HCT116 (cell line): ENCODE results near the gene TRIP10. TPM values are rescaled to one million over a fixed set of nuclear protein-coding genes. Genes with fewer than 3 reads are reported as not detected.

Experiments
- ATAC-seq: fragments of 200-7000 bp; cut with Tn5 transposase; 2 replicates; pipeline ENCODE4 v1.9.1; 2020; ENCODE audit warnings: mild to moderate bottlenecking, moderate library complexity
- BruUV-seq: library from RNA; stranded (reverse); fragments of 400-500 nt; replicated peaks from 2 replicates; lab custom pipeline; 2021; lab: Mats Ljungman, UMichigan
- CTCF ChIA-PET: fragments of 300-600 bp; sonication (Branson Sonifier 250); formaldehyde crosslinking; loops from one replicate; lab custom pipeline; 2021; ENCODE audit warnings: antibody characterized with exemption; lab: Charles Lee
- POLR2A ChIA-PET: fragments of 300-600, 350-600 bp; sonication (Branson Sonifier 250); formaldehyde crosslinking; loops from one replicate; lab custom pipeline; 2021; ENCODE audit warnings: antibody characterized with exemption; lab: Charles Lee
- RAD21 ChIA-PET, 2 experiments: fragments of 300-600 bp; sonication (Branson Sonifier 250); formaldehyde crosslinking; loops; one replicate each; lab custom pipeline; 2023; ENCODE audit warnings: low total read pairs in 2 of 2; ENCODE audit not compliant: uncharacterized antibody in 2 of 2, unreplicated experiment in 2 of 2, low non-redundant PET in 1 of 2; lab: Charles Lee
- DNase-seq: peaks from one replicate; pipeline ENCODE4 v3.0.0-alpha.2; 2010; ENCODE audit warnings: low read depth, low spot score
- H2AFZ ChIP-seq: fragments of 200-600 bp; shearing (Covaris generic), sonication (generic); 2 replicates; pipeline ENCODE4 v1.6.1; 2017; ENCODE audit warnings: low read depth, mixed run types, mixed read lengths, antibody characterized with exemption, low read length; ENCODE audit not compliant: poor library complexity, severe bottlenecking
- H3K27ac ChIP-seq: 2 replicates; pipeline ENCODE4 v1.5.1; 2012; ENCODE audit warnings: low read depth, low read length
- H3K27me3 ChIP-seq: fragments of 200-600 bp; sonication (generic); 2 replicates; pipeline ENCODE4 v1.6.1; 2016; ENCODE audit warnings: mixed run types, low read length, mixed read lengths; ENCODE audit not compliant: insufficient read depth
- H3K36me3 ChIP-seq, 2 experiments: fragments of 200-500 bp in 1 of 2; fragments of 200-600 bp in 1 of 2; sonication (Bioruptor generic) in 1 of 2; sonication (generic) in 1 of 2; 2 replicates each; pipeline versions ENCODE4 v1.5.1 to v1.6.1; 2014 to 2016; ENCODE audit warnings: low read length in 2 of 2, inconsistent platforms in 1 of 2, mixed read lengths in 1 of 2, mixed run types in 1 of 2; ENCODE audit not compliant: insufficient read depth in 2 of 2, control insufficient read depth in 1 of 2
- H3K4me1 ChIP-seq, 2 experiments: fragments of 200-600 bp in 1 of 2; sonication (generic) in 1 of 2; 2 replicates each; pipeline versions ENCODE4 v1.5.1 to v1.6.1; 2012 to 2017; ENCODE audit warnings: low read length in 2 of 2, inconsistent platforms in 1 of 2, mild to moderate bottlenecking in 1 of 2, mixed read lengths in 1 of 2, mixed run types in 1 of 2, moderate library complexity in 1 of 2; ENCODE audit not compliant: insufficient read depth in 2 of 2, control insufficient read depth in 1 of 2
- H3K4me2 ChIP-seq: fragments of 200-600 bp; sonication (generic); 2 replicates; pipeline ENCODE4 v1.6.1; 2017; ENCODE audit warnings: mixed run types, low read length, mixed read lengths
- H3K4me3 ChIP-seq, 2 experiments: fragments of 200-600 bp in 1 of 2; sonication (generic) in 1 of 2; replicated peaks in 1 of 2; 2 replicates each; pipeline ENCODE4 v1.5.1; 2011 to 2016; ENCODE audit warnings: low read length in 2 of 2, control low read depth in 1 of 2, low read depth in 1 of 2, mild to moderate bottlenecking in 1 of 2, mixed read lengths in 1 of 2, mixed run types in 1 of 2
- H3K79me2 ChIP-seq: fragments of 200-600 bp; sonication (generic); 2 replicates; pipeline ENCODE4 v1.6.1; 2017; ENCODE audit warnings: mild to moderate bottlenecking, mixed run types, low read length, moderate library complexity, mixed read lengths; ENCODE audit not compliant: insufficient read depth
- H3K9ac ChIP-seq: fragments of 200-600 bp; sonication (generic); 2 replicates; pipeline ENCODE4 v1.6.1; 2016; ENCODE audit warnings: low read length, mixed read lengths
- H3K9me2 ChIP-seq: fragments of 200-600 bp; sonication (generic), shearing (Covaris generic); 2 replicates; pipeline ENCODE4 v1.6.1; 2017; ENCODE audit warnings: mixed run types, mild to moderate bottlenecking, moderate library complexity; ENCODE audit not compliant: insufficient read depth
- H3K9me3 ChIP-seq, 2 experiments: fragments of 200-500 bp in 1 of 2; fragments of 200-600 bp in 1 of 2; sonication (Bioruptor generic) in 1 of 2; sonication (generic) in 1 of 2; 2 replicates each; pipeline ENCODE4 v1.6.1; 2014 to 2017; ENCODE audit warnings: low read length in 2 of 2, mixed read lengths in 2 of 2, inconsistent platforms in 1 of 2, low read depth in 1 of 2, mild to moderate bottlenecking in 1 of 2, mixed run types in 1 of 2, moderate library complexity in 1 of 2; ENCODE audit not compliant: control insufficient read depth in 1 of 2, insufficient read depth in 1 of 2
- H4K20me1 ChIP-seq: fragments of 200-600 bp; sonication (generic), shearing (Covaris generic); 2 replicates; pipeline ENCODE4 v1.6.1; 2017; ENCODE audit warnings: mixed run types, mild to moderate bottlenecking, moderate library complexity; ENCODE audit not compliant: insufficient read depth
- CBX3 ChIP-seq: IDR thresholded peaks from 2 replicates; pipeline ENCODE4 v1.6.1; 2012; ENCODE audit warnings: low read depth
- EGR1 ChIP-seq: IDR thresholded peaks from 2 replicates; pipeline ENCODE4 v1.6.1; 2012; ENCODE audit warnings: low read depth
- EZH2 ChIP-seq: fragments of 200-600 bp; sonication (generic); IDR thresholded peaks from 2 replicates; pipeline ENCODE4 v1.6.1; 2017; ENCODE audit warnings: antibody characterized with exemption, mixed run types
- EZH2phosphoT487 ChIP-seq: fragments of 200-600 bp; IDR thresholded peaks from 2 replicates; pipeline ENCODE4 v1.6.1; 2018; ENCODE audit warnings: antibody characterized with exemption, borderline replicate concordance
- FOSL1 ChIP-seq: IDR thresholded peaks from 2 replicates; pipeline ENCODE4 v1.6.1; 2012; ENCODE audit warnings: low read depth
- POLR2A ChIP-seq: IDR thresholded peaks from 2 replicates; pipeline ENCODE4 v1.7.0; 2011; ENCODE audit warnings: borderline replicate concordance; ENCODE audit not compliant: insufficient read depth, insufficient read length; ENCODE audit errors: extremely low read depth
- POLR2AphosphoS5 ChIP-seq: IDR thresholded peaks from 2 replicates; pipeline ENCODE4 v1.6.1; 2011; ENCODE audit warnings: mild to moderate bottlenecking, low read depth, low read length, moderate library complexity
- TCF7L2 ChIP-seq: IDR thresholded peaks from 2 replicates; pipeline ENCODE4 v1.7.0; 2011; ENCODE audit warnings: borderline replicate concordance, inconsistent platforms; ENCODE audit not compliant: insufficient read depth, insufficient read length; ENCODE audit errors: extremely low read depth
- ZFX ChIP-seq: fragments of 450-650 bp; IDR thresholded peaks from 2 replicates; pipeline ENCODE4 v1.6.1; 2017
- intact Hi-C: fragments of 100-400 bp; cut with micrococcal nuclease; formaldehyde crosslinking; loops from 2 replicates; pipeline ENCODE4 v1.10.0; 2022
- total RNA-seq: library from RNA; stranded (reverse); gene quantifications from one replicate; pipeline ENCODE4 v1.2.1, GENCODE V29; 2021; ENCODE audit not compliant: unreplicated experiment

The TRIP10 gene
- total RNA-seq, 1 experiment from 2014 or later = 111 TPM

DNA sequence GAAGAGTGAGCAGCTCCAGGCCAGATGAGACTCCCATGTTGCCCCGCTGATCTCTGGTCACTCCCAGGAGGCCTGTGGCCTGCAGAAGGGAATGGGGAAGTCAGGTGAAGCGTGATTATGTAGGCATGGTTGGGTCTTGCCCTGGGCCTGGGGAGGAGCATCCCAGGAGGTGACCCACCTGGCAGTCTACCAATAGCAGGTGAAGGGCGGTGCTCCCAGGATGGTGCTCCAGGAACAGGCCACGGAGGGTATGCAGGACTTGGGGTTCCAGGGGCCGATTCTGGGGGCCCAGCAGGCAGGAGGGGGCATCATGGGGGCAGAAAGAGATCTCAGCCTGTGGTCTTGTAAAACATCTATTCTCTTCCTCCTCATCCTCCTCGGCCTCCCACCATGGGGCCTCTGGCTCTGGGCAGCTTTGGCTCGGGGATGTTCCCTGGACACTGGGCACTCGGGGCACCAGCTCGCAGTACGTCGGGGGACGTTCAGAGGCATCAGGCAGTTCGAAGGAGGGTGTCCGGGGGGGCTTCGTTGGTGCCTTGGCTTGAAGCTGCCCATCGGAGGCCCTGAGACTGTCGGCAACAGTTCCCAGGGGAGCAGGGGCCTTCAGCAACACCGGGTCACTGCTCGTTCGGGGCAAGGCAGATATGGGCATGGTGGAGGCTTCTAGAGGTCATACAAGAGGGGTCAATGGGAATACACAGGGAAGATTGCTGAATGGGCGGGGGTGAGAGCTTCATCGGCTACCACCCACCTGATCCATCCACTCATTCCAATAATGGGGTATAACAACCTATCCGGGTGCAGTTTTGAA is 15.4 kb downstream of the TRIP10 start:
- ChIA-PET POLR2A (interaction anchor here (0.5 to 2.0 kb wide), 3 partner anchors 12 to 1561 kb away, joined by 3 to 10 read pairs (median 6); partner anchors contain the start of genes GPR108 and SH2D3A), CTCF (interaction anchor here (1.3 kb wide), 1 partner anchor 109 kb away, joined by 3 read pairs; no protein-coding TSS in a partner anchor), RAD21 (no interaction called here)
- Histone ChIP-seq H3K4me2 (no peak overlapping the region), H3K27me3 (no peaks in the 10 kb centered on the region), H3K9me3 (no peaks in the 10 kb centered on the region), H3K4me3 (no peak overlapping the region), H4K20me1 (no peaks in the 10 kb centered on the region; the same call in 1 of the 2 replicates), H3K27ac (peak overlapping the region; percentile 88), H3K4me1 (peaks cover 13 to 31% of the 10 kb centered on the region in 2 experiments; a peak in 3 of 4 replicates), H3K36me3 (peaks cover 10 to 38% of the 10 kb centered on the region in 2 experiments; a peak in 2 of 4 replicates), H3K9ac (no peak overlapping the region), H3K9me2 (no peaks in the 10 kb centered on the region), H3K79me2 (peaks cover 2% of the 10 kb centered on the region; the same call in 1 of the 2 replicates), H2AFZ (no peak overlapping the region)
- ATAC-seq = no peak
- no peak for TF ChIP-seq FOSL1
- intact Hi-C loops = loop anchor here (5.0 kb wide), 1 partner anchor 238 kb away; no protein-coding TSS in a partner anchor
- DNase-seq = no peak
- no TSS peak for BruUV-seq

DNA sequence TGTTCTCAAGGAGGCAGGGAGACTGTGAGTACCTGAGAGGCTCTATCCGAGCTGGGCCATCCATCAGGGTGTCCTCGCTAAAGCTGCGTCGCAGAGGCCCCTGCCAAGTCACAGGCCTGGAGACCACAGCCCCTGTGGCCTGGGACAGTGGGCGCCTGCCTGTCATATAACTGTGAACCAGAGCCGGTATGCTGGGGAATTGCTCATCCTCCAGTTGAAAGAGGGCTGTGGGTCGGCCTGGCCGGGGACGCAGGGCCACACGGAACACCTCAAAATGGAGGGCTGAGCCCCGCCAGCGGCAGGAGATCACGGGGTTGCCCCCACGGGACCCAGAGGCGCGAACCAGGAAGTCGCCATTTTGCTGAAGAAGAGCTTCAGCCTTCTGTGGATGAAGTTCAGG is 21.1 kb downstream of the TRIP10 start:
- Histone ChIP-seq H3K4me3 (no peak overlapping the region), H3K4me1 (peaks cover 25 to 28% of the 10 kb centered on the region in 2 experiments), H3K79me2 (peaks cover 53% of the 10 kb centered on the region), H3K27ac (no peak overlapping the region), H3K4me2 (no peak overlapping the region), H2AFZ (no peak overlapping the region), H3K9ac (no peak overlapping the region), H3K9me3 (no peaks in the 10 kb centered on the region), H3K36me3 (peaks cover 7 to 29% of the 10 kb centered on the region in 2 experiments; a peak in 2 of 4 replicates), H3K9me2 (no peaks in the 10 kb centered on the region), H3K27me3 (no peaks in the 10 kb centered on the region), H4K20me1 (no peaks in the 10 kb centered on the region)
- CTCF ChIA-PET = no interaction called here
- TF ChIP-seq POLR2AphosphoS5 (no peak), EGR1 (no peak), ZFX (no peak), EZH2 (no peak), TCF7L2 (no peak), EZH2phosphoT487 (no peak), POLR2A (no peak), CBX3 (no peak), FOSL1 (no peak)
- POLR2A ChIA-PET = no interaction called here
- DNase-seq (no peak), ATAC-seq (no peak)
- intact Hi-C loops = no loop called here
- RAD21 ChIA-PET = interaction anchor here in 1 of 2 experiments (0.7 kb wide), 1 partner anchor 12 kb away, joined by 5 read pairs; the partner anchor contains the start of gene VAV1
- no TSS peak for BruUV-seq
